ENCODE data around the gene CTNNB1.

- TF ChIP-seq CTCF (IDR thresholded peaks at IDR 0.05), result no peak
- no peak for TF ChIP-seq EP300 (IDR thresholded peaks at IDR 0.05)
- TF ChIP-seq POLR2A (IDR thresholded peaks at IDR 0.05), result no peak
- no peak for TF ChIP-seq POLR2AphosphoS5 (IDR thresholded peaks at IDR 0.05)
Observed at GRCh38 chr3:41158947-41159346, 40.4 kb upstream of the CTNNB1 start.
